Muscle layer of colon (tissue), 2 donors: Measurements from ENCODE around the gene FTCD.

ENCODE experiments used
- H3K27ac ChIP-seq: one replicate; pipeline ENCODE4 v1.7.0; 2013; ENCODE audit warnings: low read depth, mild to moderate bottlenecking, low read length, moderate library complexity
- H3K27me3 ChIP-seq, 2 donors: one replicate each; pipeline ENCODE4 v1.7.0; 2013; ENCODE audit warnings: low read length in 2 of 2, mild to moderate bottlenecking in 2 of 2; ENCODE audit not compliant: insufficient read depth in 2 of 2, control insufficient read depth in 1 of 2
- H3K36me3 ChIP-seq: one replicate; pipeline ENCODE4 v1.7.0; 2013; ENCODE audit warnings: mild to moderate bottlenecking, low read length; ENCODE audit not compliant: insufficient read depth
- H3K4me1 ChIP-seq: one replicate; pipeline ENCODE4 v1.7.0; 2013; ENCODE audit warnings: mild to moderate bottlenecking, low read length; ENCODE audit not compliant: insufficient read depth
- H3K4me3 ChIP-seq, 2 donors: one replicate each; pipeline ENCODE4 v1.7.0; 2013; ENCODE audit warnings: low read length in 2 of 2, low read depth in 1 of 2, mild to moderate bottlenecking in 1 of 2, moderate library complexity in 1 of 2
- H3K9ac ChIP-seq: one replicate; pipeline ENCODE4 v1.7.0; 2013; ENCODE audit warnings: low read length
- H3K9me3 ChIP-seq: one replicate; pipeline ENCODE4 v1.7.0; 2013; ENCODE audit warnings: mild to moderate bottlenecking, low read length
- donor health status: abdominal sarcoma.
- donor health status: Adenocarcinoma of cecum.

Gene FTCD

DNA sequence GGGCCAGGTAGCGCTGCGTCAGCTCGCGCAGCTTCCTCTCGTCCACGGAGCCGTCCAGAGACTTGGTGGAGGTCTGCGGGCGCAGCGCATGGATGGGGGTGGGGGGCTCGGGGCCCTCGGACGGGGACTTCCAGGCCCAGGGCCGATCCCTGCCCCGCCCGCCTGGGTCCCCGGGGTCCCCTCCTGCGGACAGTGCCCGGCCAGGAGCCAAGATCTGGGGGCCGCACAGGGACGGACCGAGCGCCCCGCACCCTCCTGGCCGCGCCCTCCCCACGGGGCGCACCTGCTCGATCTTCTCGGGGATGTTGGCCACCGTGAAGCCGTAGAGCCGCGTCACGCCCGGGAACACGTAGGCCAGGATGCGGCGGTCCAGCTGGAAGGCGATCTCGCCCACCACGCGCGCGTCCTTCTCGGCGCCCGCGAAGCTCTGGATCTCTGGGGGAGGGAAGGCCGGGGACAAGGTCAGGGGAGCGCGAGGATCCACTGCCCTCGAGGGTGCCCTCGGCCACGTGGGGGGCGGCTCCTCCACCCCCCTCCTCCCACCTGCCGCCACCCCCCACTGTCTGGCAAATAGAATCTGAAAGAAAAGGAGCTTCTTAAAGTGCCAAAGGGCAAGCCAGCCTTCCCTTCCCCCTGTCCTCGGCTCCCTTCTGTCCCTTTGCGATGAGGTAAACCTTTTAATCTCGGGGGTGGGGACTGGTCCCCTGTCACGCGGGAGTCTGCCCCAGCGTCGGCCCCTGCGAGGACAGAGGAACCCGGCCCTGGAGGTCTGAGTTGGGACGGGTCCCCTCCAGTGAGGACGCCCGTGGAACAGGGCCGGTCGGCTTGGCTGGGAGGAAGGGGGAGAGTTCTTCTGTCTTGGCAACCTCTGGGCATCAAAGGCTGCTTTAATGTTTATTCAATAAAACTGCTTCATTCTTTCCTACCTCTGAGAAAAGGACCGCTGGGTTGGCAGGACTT lies 6.5 kb upstream of the FTCD start:
- Histone ChIP-seq H3K4me3 (no peak overlapping the region), H3K9ac (no peak overlapping the region), H3K27me3 (peaks cover 0 to 13% of the 10 kb centered on the region in 2 donors), H3K4me1 (no peaks in the 10 kb centered on the region), H3K9me3 (no peaks in the 10 kb centered on the region), H3K27ac (no peak overlapping the region), H3K36me3 (no peaks in the 10 kb centered on the region)

DNA sequence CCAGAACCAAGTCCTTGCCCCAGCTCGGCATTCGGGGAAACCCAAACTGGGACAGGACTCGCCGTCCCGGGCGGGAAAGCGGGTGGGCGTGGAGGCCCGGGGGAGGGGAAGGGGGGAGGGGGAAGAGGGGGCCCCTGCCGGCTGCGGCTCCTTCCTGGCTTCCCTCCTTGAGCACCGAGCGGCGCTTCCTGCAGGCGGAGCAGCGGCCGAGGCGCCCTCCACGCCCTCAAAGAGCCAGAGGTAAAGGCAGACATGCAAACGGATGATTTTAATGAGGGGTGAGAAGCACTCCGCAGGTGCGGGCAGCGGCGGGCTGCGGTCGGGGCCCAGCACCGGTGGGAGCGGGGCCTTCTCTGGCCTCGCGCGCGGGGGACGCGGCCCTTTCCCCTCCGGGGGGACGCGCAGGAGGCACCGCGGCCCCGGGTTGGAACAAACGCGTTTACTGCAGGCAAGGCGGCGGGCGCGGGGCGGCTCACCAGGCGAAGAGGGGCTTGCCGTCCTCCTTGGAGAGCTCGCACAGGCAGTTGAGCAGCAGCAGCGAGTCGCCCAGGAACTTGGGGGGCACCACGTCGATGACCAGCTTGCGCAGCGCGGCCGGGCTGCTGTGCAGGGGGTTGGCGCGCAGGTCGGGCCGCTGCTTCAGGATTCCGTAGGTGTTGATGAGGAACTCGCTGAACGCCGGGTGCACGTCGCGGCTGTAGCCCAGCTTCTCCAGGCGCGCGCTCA lies 5.7 kb upstream of the FTCD start:
- Histone ChIP-seq H3K4me1 (no peaks in the 10 kb centered on the region), H3K36me3 (no peaks in the 10 kb centered on the region), H3K9ac (no peak overlapping the region), H3K27me3 (peaks cover 0 to 13% of the 10 kb centered on the region in 2 donors), H3K9me3 (no peaks in the 10 kb centered on the region), H3K4me3 (no peak overlapping the region), H3K27ac (no peak overlapping the region)

DNA sequence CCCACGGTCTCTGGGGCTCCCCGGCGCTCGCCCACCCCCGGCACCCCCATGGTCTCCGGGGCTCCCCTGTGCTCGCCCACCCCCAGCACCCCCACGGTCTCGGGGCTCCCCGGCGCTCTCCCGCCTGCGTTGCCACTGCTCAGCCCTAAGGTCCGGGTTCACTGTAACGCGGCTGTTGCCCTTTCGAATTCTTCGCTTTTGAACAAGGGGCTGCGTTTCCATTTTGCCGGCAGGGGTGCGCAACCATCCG lies 5.2 kb upstream of the FTCD start:
- H3K4me1 ChIP-seq = no peaks in the 10 kb centered on the region
- H3K9ac ChIP-seq = no peak overlapping the region
- H3K27ac ChIP-seq = no peak overlapping the region
- H3K27me3 ChIP-seq = peaks cover 0 to 13% of the 10 kb centered on the region in 2 donors
- no peaks in the 10 kb centered on the region for H3K36me3 ChIP-seq
- no peaks in the 10 kb centered on the region for H3K9me3 ChIP-seq
- H3K4me3 ChIP-seq = no peak overlapping the region

DNA sequence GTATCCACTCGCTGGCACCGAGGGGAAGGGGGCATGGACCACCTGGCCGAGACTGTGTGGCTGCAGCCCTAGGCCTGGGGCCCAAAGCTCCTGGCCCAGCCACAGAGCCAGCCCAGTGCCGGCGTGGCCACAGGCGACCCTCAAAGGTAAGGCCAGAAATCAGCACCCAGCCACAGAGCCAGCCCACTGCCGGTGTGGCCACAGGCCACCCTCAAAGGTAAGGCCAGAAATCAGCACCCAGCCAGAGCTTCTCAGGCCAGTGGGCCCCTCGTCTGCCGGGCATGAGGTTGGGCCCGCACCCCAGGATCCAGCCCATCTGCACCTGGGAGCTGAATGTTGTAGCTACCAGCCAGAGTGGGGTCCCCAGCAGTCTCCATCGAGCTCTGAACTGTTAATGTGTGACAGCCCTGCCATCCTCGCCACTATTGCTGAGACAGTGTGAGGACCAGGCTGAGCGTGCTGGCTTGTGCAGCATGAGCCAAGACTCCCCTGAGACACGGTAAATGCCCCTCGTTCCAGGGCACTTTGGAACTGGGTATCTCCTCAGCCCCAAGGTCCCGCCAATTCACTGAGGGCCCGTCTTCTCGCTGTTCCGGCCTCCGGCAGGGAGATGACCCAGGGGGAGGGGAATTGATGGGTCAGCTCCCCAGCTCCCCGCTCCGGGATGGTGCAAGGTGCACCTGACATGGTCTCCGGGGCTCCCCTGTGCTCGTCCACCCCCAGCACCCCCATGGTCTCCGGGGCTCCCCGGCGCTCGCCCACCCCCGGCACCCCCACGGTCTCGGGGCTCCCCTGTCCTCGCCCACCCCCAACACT lies 4.7 kb upstream of the FTCD start:
- Histone ChIP-seq H3K27me3 (peaks cover 0 to 13% of the 10 kb centered on the region in 2 donors), H3K36me3 (no peaks in the 10 kb centered on the region), H3K27ac (no peak overlapping the region), H3K4me3 (no peak overlapping the region), H3K4me1 (no peaks in the 10 kb centered on the region), H3K9ac (no peak overlapping the region), H3K9me3 (no peaks in the 10 kb centered on the region)

DNA sequence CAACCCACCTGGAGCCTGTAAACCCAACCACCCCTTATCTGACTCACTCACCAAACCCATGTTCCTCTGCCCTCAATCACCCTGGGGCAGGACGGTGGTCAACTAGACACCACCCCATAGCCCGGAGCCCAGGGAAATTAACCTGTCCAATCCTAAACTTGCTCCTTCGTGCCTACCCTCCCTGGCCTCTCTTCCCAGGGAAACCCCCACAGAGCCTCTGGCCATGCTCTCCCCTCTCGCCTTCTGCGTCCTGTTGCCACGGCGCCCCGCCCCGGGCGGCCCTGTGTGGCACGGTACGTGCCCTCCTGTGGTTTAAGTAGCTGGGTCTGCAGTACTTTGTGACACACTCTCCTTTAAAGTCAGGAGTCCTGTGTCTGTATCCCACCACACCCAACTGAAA lies 4.0 kb upstream of the FTCD start:
- Histone ChIP-seq H3K27me3 (peaks cover 0 to 13% of the 10 kb centered on the region in 2 donors), H3K9ac (no peak overlapping the region), H3K27ac (no peak overlapping the region), H3K9me3 (no peaks in the 10 kb centered on the region), H3K36me3 (no peaks in the 10 kb centered on the region), H3K4me1 (no peaks in the 10 kb centered on the region), H3K4me3 (no peak overlapping the region)

DNA sequence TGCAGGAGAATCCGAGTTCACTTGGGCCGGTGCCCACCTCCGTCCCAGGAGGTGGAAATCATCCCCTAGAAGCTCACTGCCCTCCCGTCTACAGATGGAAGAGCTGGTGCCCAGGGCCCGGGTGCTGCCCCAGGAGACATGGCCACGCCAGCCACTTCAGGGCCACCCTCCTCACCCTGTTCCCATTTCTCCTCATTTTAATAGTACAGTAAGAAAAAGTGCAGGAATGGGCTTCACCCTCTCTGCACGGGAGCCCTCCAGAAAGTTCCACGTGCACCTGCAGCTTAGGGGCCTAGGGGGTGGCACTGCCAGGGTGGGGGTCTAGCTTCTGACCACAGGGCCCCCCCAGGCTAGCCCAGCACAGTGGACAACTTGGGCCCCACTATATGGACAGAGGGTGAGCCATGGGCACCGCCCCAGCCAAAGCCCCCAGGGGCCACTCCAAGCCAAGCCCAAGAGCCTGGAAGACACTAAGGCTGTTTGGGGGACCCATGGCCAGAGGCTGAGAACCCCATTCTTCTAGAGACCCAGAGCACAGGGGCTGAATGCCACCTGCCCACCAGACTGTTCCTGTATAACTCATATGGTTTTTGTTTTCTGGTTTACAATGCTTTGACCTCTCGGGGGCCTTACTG lies 3.4 kb upstream of the FTCD start:
- peaks cover 0 to 14% of the 10 kb centered on the region in 2 donors for H3K27me3 ChIP-seq
- H3K4me1 ChIP-seq = no peaks in the 10 kb centered on the region
- no peaks in the 10 kb centered on the region for H3K9me3 ChIP-seq
- H3K4me3 ChIP-seq = no peak overlapping the region
- H3K9ac ChIP-seq = no peak overlapping the region
- no peak overlapping the region for H3K27ac ChIP-seq
- no peaks in the 10 kb centered on the region for H3K36me3 ChIP-seq

DNA sequence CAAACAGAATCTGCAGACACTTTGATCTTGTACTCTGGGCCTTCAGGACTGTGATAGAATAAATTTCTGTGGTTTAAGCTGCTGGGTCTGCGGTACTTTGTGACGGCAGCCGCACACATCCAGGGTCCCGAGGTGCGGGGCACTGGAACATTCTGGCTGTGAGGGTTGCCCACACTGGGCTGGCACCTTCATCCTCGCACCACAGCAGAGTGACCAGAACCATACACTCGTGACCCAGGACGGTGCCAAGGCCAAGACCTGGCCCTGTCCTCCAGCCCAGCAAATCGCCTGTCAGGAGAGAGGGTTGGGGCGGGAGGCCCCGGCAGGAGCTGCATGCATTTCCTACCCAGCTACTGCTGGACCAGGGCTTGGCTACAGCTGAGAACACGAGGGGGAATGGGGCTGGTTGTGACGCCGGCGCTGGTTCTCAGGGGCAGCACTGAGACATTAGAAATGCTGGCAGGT lies 2.6 kb upstream of the FTCD start:
- H3K27ac ChIP-seq = no peak overlapping the region
- peaks cover 0 to 20% of the 10 kb centered on the region in 2 donors for H3K27me3 ChIP-seq

DNA sequence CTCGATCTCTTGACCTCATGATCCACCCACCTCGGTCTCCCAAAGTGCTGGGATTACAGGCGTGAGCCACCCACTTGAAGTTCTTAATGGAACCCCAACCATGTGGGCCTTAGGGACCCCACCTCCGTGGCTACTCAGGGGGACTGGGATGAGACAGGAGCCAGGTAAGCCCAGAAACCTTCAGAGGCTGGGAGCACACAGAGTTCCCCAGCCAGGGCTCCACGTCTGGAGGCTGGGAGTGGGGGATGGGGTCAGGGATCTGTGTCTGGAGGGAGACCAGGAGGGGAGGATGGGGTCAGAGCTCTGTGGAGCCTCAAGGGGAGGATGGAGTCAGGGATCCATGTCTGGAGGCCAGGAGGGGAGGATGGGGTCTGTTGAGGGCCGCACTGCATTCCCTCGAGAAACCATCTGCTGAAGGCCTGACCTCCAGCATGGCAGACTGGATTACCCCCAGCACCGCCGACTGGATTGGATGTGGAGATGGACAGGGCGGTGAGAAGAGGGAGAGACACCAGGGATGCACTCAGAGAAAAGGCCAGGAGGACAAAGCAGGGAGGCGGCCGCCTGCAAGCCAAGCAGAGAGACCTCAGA lies 2.1 kb upstream of the FTCD start:
- Histone ChIP-seq H3K27me3 (peaks cover 0 to 20% of the 10 kb centered on the region in 2 donors), H3K36me3 (no peaks in the 10 kb centered on the region), H3K9ac (no peak overlapping the region), H3K4me3 (no peak overlapping the region), H3K4me1 (peaks cover 9% of the 10 kb centered on the region), H3K27ac (no peak overlapping the region), H3K9me3 (no peaks in the 10 kb centered on the region)

More for the DNA sequence above, 2.6 kb upstream of the FTCD start:
- Histone ChIP-seq H3K9ac (no peak overlapping the region), H3K4me1 (peaks cover 5% of the 10 kb centered on the region), H3K9me3 (no peaks in the 10 kb centered on the region), H3K36me3 (no peaks in the 10 kb centered on the region), H3K4me3 (no peak overlapping the region)

DNA sequence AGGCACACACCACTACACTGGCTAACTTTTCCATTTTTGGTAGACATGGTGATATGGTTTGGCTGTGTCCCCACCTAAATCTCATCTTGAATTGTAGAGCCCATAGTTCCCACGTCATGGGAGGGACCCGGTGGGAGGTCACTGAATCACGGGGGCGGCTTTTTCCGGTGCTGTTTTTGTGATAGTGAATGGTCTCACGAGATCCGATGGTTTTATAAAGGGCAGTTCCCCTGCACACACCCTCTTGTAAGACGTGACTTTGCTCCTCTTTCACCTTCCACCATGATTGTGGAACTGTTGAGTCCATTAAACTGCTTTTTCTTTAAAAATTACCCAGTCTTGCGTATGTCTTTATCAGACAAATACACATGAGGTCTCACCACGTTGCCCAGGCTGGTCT lies 1.3 kb upstream of the FTCD start:
- no peaks in the 10 kb centered on the region for H3K36me3 ChIP-seq
- peaks cover 0 to 14% of the 10 kb centered on the region in 2 donors for H3K27me3 ChIP-seq
- H3K27ac ChIP-seq = no peak overlapping the region
- no peaks in the 10 kb centered on the region for H3K9me3 ChIP-seq
- H3K9ac ChIP-seq = no peak overlapping the region
- no peak overlapping the region for H3K4me3 ChIP-seq
- H3K4me1 ChIP-seq = peaks cover 9% of the 10 kb centered on the region

DNA sequence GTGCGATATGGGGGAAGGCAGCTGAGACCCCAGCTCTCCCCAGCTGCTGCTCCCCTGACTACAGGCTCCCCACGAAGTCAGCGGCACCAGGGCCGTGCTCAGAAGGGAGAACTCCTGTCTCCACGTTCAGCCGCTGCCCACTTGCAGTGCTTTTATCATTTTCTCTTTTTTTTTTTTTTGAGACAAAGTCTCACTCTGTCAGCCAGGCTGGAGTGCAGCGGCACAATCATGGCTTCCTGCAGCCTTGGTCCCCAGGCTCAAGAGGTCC lies 933 bp upstream of the FTCD start:
- Histone ChIP-seq H3K27ac (no peak overlapping the region), H3K36me3 (no peaks in the 10 kb centered on the region), H3K4me3 (no peak overlapping the region), H3K4me1 (peaks cover 9% of the 10 kb centered on the region), H3K9ac (no peak overlapping the region), H3K9me3 (no peaks in the 10 kb centered on the region), H3K27me3 (peaks cover 0 to 10% of the 10 kb centered on the region in 2 donors)
